Kidney glomerular epithelial cell (primary cell): ENCODE measurements around the gene SUMF1.

ENCODE experiments used
- DNase-seq: peaks from one replicate; lab custom pipeline; 2025; lab: John Stamatoyannopoulos, UW

SUMF1 gene

DNA sequence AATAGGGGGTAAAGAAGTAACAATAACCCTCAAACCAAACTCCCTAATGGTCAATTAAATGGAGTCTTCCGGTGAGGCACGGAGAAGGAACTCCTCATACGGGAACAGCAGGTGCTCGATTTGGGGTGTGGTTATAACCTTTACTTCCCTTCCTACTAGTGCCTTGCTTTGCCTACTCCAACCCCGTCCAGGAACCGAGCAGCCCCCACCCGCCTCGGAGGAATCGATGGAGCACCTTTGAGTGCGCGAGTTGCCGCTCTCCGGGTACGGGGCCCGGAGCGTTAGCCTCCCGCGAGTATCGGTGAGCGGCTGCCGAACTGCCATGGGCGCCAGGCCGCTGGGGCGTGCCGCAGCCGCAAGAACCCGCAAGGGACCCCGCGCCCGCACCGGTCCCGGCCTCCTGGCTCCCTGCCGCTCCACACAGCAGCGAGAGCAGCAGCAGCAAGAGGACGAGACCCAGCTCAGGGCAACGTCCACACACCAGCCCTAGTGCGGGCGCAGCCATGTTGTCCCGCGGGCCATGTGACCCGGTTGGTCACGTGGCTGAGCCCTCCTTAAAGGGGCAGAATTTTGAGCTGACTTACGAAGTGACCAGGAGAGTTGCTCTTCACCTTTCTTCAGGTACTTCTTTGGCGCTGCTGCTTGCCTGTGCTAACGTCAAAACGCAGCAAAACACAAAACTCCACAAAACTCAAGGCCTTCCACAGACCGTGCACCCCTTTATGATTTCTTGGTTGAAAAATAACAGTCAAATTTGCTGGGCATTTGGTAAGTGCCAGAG, at the start of gene SUMF1:
Gene SUMF1 (minus strand): TSS at position 529 of the 781 bp plus-strand sequence. CDS start 24 bp downstream, at position 505.
- peak; percentile 75 for DNase-seq

DNA sequence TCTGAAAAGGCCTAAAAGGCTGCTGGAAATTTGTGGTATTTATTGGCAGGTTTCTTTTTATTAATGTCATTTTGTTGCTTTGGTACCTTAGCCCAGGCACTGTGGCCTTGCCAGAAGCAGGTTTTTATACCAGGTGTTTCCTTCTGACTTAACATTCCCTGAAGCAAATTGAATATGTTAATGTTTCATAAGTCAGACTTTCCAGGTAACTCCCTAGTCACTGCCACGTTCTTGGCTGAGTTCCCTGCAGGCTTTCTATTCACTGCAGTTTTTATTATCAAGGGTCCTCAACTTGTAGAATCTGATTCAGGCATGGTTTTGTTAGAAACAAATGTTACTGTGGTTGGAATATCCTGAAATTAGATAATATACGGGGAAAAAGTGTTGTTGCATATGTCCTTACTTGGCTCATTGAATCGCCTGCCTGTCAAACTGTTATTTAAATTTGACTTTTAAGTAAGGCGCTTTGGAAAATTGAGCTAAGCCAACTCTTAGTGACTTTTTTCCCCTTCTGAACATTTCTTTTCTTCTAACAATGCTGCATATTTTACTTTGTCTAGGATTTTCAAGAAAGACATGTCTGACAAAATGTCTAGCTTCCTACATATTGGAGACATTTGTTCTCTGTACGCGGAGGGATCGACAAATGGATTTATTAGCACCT, 49.0 kb upstream of the SUMF1 start:
- DNase-seq = no peak

DNA sequence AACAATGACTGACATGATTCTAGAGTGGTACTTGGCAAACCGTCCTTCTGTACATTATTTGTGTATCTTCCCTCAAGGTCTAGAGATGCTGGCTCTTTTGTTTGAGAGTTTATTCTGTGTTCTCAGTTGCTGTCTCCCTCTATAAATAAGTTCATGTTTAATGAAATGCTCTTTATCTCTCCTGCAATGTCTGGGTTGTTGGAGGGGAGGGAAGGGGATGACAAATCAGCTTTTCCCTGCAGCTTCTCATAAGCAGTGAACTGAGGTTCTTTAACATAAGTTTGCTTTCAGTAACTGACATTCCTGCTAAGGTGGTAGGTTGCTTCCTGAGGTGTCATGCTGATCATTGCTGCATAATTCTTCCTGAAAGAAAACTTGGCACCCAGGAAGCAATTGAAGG, 47.8 kb upstream of the SUMF1 start:
- DNase-seq = no peak

DNA sequence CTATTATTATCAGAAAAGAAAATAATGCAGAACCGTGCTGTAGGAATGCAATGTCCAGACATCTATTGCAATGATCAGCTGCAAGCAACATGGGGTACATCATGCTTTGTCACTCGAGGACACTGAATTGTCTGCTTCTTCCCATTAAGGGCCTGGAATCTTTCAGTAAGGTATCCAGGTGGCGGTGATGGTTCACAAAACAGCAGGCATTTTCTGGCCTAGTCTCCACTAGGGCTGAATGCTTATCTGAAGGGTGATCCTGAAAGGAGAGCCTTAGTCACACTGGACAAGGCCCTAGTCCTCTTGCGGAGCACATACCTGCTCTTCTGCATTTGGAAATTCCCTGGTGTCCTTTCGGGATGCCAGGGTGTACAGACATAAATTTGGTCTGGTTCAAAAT, 47.3 kb upstream of the SUMF1 start:
- DNase-seq = no peak

DNA sequence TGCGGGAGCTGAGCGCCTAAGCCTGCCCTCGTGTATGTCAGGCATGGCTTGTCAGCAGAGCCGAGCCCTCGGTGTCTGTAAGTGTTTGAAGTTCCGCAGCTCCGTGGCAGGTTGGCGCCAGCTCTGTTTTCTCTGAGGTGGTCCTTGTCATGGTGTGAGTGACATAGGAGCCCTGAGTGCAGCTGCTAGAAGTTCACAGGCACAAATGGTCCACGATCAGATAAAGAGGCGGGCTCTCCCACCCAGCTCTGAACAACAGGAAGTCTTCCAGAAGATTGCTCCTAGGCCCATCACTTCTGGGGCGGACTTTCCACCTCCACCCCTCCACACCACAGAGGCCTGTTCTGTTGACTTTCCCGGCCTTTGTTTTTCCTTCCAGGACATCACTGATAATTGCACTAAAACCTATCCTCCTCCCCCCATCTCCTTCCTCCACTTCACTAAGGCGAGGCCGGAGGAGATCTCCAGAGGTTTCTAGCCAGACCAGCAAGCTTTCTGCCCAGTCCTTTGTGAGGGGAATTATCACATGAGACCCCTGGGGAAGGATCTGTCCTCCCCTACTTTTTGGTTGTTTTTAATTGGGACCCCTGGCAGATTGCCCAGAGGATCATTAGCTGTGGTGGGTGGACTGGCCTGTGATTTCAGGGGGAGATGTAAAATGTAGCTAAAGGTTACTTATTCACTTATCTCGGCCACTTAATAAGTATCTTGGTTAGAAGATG, 46.0 kb upstream of the SUMF1 start:
- no peak for DNase-seq

DNA sequence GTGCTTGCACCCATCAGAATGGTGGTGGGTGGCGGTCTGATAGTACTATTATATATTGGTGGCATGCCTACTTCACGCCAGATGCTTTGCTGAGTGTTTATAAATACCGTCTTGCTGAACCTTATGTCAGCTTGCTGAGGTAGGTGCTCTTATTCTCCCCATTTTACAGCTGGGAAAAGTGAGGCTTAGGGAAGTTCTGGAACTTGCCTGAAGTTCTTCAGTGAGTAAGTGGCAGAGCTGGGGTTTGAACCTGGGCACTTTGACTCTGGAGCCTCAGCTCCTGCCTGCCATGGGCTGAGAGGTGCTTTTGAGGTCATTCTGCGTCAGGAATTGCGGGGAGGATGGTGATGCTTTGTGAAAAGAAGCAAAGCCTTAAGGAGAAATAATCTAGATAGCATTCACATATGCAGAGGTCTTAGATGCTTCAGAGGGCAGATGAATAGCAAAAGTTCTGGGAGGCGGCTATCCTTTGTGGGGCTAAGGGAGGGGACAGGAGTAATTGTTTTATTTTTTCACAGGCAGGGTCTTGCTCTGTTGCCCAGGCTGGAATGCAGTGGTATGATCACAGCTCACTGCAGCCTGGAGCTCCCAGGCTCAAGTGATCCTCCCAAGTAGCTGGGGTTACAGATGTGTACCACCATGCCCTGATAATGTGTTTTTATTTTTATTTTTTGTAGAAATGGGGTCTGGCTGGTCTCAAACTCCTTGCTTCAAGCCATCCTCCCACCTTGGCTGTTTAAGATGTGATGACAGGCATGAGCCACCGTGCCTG, 44.6 kb upstream of the SUMF1 start:
- no peak for DNase-seq

DNA sequence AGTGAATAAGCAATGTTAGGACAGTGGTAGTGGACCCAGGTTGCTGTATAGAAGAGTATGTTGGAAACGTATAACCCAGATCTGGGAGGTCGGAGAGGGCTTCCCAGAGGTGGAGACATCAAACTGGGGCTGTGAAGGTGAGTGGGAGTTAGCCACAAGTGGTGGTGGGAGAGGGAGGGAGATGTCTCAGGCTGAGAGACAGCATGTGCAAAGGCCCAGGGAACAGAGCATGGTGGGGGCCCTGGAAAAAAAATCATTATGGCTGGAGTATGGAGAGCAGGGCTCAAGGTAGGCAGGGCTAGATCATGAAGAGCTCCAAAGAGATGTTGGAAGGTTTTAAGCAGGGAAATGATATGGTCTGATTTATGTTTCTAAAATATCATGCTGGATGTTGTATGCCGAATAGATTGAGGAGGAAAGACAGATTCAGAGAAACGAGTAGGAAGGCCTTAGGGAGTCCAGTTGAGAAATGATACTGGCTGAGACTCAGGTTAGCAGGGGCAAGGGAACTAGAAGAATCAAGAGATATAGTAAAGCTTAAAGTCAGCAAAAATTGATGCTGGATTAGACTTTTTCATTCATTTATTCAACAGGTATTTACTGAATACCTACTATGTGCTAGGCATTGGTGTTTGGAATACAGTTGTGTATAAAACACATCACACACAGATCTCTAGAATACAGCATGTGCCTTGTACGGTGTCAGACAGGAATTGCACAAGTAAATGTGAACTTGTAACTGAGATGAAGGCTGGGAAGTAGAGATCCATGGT, 43.1 kb upstream of the SUMF1 start:
- no peak for DNase-seq

DNA sequence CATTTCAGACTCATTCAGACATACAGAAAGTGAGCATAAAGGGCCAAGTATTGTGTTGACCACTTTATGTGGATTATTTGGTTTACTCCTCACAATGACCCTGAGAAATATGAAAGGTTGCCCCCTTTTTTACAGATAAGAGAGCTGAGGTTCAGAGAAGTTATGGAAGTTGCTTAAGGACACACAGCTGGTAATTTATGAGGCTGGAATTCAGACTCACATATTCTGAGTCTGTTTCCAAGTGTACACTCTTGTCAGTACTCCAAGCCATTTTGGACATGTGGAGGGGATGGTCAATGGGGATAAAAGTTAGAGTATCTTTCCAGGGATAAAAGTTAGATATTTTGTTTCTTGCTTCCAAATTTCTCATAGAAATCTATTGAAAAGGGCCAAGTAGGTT, 42.0 kb upstream of the SUMF1 start:
- no peak for DNase-seq

DNA sequence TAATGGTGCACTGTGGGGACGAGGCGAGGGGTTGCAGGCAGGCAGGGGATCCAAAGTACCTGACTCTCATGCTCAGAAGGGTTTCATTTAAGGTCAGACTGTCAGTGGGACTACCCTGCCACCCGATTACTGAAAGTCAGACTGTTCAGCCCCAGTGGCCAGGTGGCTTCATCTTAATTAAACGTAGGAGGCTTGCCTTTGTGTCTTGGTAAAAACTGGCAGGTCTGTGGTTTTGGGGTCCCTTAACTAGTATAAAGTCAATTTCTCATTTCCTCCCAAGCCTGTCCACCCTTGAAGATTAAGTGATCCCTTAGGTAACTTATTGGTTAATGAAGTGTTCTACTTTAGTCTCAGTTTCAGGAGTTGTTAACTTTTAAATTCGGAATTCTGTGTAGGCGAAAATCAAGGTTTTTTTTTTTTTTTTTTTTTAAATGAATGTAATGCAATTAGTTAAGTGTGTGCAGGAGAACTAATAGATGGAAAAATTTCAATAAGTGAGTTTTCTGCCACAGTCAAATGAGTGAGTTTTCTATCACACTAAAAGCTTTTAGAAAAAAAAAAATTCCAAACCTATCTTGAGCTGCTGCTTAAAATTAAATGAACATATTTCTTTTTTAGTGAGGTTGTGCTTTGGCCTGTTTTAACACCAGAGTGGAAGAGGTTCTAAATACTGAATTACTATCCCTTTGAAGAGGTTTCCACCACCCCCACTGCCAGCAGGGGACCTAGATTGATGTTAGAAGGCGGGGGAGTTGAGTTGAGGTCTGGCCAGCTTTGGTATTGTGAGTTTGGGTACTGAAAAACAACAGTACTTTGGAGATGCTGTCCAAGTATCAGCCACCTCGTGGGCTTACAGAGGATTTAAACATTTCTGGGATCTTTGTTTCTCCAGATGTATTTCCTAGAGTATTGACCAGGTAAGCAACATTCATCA, 41.2 kb upstream of the SUMF1 start:
- no peak for DNase-seq

DNA sequence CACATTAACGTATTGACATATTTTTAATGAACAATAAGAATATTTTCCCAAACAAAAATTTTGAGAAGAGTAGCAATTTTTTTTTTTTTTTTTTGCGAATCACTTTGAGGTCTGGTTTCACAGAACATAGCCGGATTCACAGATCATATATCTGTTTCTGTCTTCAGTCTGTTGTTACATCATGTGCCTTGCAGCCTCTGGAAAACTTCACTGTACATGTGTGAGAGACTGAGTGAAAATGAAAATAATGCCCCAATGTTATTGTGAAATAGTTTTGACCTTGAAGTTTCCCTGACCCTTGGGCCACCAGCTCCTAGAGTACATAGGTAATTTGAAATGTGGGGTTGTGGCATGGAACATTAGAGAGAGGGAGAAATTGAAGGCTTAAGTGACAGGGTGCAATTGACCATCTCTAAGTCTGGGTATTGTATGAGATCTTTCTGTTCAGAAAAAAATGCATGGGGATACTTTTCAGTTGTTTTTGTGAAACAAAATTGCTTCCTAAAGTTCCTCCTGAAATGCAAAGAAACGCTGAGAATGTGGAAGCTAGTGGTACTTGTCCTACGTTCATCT, 40.0 kb upstream of the SUMF1 start:
- DNase-seq = no peak

DNA sequence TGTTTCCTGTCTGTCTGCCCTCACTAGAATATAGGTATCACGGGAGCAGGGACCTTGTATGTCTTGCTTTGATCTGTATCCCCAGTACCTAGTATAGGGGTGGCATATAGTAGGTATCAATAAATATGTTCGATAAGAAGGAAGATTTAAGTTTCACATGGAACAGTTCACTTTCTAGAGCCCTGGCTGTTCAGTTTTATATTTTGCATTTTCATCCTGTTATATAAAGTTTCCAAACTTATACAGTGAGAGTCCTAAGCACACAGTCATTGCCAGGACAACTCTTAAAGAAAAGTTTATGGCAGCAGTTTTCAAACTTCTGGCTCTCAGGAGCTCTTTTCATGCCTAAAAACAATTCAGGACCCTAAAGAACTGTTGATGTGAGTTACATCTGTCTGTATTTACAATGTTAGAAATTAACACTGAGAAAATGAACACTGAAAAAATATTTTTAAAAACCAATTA, 39.5 kb upstream of the SUMF1 start:
- no peak for DNase-seq

DNA sequence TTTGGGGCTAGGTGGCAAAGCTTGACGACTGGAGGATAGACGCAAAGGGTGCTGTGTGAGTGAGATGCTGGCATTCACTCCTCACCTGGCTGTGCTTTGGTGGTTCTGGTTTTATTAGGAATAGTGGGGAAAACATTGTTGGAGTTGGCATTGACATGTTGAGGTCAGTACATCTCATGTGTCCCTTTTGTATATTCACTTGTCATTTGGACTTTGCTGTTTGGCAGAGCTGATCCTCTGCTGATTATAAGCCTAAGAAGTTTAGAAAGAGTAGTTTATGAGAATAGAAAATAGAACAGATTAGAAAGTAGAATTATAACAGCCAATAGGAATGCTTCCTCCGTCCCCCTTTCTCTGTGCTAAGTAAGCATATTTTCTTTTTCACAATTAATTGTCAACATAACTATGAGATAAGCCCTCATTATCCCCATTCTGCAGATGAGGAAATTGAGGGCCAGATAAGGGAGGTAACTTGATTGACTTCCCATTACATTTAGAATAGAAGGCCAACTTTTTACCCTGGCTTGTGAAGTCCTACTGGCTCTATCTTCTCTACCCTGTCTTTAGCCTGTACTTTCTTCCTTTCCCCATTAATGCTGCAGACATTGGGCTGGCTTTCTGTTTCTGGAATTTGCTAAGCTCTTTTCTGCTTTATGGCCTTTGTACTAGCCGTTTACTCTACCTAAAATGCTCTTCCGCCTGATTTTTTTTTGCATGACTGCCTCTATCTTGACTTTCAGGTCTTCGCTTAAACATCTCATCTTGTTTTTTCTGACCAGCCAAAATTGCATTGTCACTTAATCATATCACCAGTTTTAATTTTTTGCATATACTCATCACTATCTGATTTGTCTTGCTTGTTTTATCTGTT, 38.9 kb upstream of the SUMF1 start:
- DNase-seq = no peak

DNA sequence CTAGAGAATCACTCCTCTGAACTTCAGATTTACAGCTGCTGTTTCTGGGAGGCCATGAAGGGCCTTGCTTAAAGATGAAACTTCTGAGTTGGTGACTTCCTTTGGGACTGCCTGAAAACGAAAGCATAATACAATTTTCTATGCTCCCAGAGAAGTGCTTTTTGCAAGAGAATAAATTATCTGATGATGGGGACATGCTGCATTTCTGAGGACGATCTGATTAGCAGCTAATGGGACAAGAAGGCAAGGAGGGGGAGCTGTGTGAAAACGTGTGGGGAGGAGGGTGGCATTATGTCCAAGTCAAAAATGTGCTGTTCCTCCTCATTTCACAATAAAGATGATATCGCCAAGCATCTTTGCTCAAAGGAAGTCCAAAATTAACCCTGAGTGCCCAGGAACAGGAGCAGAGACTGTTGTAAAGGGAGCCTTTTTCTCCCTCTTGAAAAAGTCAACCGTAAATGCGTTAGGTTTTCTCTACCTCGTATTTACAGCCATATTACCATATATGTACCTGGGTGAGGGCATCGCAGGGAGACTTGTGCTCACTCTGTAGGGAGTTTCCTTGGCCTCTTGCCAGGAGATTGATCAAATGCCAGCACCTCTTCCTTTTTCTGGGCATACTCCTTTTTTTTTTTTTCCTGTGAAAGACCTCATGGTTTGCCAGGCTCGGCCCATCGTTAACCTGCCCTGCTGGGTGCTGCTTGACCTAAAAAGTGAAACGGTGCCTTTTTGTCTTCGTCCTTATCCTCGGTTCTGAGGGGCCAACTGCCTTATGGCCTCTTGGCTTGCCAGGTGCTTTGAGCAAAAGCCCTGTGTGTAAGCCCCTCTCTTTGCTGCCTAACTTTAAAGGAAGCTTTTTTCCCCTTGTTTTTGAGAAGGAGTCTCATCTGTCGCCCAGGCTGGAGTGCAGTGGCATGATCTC, 37.5 kb upstream of the SUMF1 start:
- no peak for DNase-seq

DNA sequence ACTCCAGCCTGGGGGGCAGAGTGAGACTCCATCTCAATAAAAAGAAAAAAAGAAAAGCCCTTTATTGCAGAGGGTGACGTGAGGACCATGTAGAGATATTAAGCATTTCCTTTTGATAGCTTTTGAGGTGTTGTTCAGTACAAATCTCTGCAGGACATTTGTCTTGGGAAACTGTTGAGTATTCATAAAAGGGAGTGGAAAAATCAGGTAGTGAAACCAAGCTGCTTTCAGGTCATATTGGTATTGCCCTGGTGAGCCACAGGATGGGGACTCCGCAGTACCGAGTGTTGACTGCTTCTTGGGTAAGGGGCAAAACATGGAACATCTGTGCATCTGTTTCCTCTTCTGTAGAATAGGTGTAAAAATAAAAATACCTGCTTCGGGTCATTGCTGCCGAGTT, 36.0 kb upstream of the SUMF1 start:
- no peak for DNase-seq

DNA sequence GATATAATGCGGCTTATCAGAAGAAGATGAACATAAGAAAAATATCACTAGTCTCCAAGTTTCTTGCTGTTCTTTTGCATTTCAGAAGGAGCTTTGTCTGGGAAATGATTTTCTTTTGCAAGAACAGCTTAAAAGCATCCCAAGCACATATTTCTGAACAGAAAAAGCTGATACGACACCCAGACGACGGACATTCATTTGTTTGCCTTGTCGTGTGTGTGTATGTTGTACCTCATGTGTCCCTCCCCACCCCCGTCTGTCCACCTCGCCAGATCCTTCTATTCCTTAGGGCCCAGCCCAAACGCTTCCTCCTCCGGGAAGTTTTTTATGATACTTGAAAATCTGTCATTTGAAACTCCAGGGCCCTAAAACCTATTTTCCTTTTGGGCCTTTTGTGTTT, 34.9 kb upstream of the SUMF1 start:
- no peak for DNase-seq

DNA sequence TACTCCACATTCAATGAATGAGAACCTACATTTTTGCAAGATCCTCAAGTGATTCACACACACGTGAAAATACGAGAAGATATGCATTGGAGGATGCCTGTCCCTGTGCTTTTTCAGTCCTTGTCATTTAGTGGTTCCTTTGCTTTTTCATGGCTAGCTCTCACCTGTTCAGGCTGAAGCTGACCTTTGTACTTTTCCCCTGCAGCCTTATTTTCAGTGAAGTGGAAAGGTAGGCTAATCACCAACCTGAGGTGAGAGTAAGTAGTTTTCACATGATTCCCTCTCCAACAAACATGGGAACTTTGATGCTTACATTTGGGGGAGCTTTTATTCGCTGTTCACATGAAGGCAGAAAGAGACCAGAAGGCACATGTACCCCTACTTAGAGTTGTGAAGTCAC, 34.4 kb upstream of the SUMF1 start:
- DNase-seq = no peak

DNA sequence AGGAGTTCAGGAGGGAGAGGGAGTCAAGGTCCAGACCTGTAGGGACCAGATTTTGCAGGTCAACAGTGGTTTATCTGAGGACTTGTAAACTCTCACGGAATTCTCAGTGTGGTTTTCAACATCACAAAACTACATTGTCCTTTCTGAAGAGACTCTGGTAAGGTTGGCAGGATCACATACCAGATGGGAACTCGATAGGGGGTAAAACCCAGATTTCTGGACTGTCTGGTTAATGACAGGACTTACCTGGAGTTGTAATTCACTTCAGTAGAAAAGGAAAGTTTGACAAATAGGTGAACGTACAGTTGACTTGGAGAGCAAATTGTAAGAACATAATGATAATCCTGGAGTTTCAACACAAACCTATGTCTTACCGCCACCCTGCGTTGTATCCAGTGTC, 31.4 kb upstream of the SUMF1 start:
- DNase-seq = no peak

DNA sequence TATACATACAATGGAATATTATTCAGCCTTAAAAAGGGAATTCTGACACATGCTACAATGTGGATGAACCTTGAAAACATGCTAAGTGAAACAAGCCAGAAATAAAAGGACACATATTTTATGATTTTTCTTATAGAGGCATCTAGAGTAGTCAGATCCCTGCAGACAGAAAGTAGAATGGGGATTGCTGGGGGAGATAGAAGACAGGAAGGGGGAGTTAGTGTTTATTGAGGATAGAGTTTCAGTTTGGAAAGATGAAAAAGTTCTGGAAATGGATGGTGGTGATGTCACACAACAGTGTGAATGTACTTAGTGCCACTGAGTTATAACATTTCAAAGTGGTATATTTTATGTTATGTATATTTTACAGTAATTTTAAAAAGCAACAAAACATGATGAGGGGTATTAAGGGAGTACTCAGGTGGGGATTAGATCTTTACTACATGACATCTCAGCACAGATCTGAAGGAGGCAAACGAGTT, 30.8 kb upstream of the SUMF1 start:
- DNase-seq = no peak
